GM19468 (cell line): ENCODE data around the gene SGPP2.
"Not testable (repeated sequence)": the region's sequence is repeated elsewhere in the genome, so short reads cannot be mapped to it uniquely, and the experiment has no call there.

Experiments
- ATAC-seq: cut with Tn5 transposase; IDR thresholded peaks from one replicate; pipeline ENCODE4 v1.9.1; 2021; ENCODE audit warnings: mild to moderate bottlenecking, moderate library complexity, moderate number of reproducible peaks; ENCODE audit not compliant: unreplicated experiment; ENCODE audit errors: extremely low read depth

The SGPP2 gene

DNA sequence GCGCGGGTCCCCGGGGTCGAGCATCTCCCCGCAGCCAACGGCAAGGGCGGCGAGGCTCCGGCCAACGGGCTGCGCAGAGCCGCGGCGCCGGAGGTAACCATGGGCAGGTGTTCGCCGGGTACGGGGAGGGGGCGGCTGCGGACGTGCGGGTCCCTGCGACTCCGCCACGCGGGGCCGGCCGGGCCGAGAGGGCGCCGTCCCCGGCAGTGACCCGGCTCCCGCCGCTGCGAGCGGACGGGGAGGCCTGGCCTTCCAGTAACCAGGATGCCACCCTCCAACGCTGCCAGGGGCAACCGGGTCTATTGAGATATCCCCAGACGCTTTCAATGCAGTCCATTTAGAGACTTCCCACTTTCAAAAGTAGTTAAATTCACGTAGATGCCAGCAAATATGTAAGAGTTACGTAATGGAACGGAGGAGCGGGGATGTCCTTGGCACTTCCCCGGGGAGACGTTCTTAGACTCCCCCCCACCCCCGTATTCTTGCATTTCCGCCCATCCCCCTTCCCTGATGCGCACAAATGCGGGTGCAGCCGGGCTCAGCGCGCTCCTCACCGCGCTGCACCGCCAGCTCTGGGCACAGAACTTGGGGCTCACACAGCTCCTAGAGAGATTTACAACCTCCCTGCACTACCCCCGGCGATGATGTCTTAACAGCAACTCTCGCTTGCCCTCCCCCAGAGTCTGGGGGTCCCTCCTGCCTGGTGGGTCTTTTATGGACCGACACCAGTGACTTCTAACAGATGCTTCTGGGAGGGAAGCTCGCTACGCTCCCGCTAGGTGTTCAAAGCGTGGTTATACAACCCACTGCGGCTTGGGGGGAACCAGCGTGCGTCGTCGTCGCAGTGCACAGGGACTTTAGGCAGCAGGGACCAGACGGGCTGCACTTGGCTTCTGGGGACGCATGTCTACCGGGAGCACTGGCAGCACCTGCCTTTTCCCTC lies 657 bp downstream of the SGPP2 start:
- no peak for ATAC-seq

DNA sequence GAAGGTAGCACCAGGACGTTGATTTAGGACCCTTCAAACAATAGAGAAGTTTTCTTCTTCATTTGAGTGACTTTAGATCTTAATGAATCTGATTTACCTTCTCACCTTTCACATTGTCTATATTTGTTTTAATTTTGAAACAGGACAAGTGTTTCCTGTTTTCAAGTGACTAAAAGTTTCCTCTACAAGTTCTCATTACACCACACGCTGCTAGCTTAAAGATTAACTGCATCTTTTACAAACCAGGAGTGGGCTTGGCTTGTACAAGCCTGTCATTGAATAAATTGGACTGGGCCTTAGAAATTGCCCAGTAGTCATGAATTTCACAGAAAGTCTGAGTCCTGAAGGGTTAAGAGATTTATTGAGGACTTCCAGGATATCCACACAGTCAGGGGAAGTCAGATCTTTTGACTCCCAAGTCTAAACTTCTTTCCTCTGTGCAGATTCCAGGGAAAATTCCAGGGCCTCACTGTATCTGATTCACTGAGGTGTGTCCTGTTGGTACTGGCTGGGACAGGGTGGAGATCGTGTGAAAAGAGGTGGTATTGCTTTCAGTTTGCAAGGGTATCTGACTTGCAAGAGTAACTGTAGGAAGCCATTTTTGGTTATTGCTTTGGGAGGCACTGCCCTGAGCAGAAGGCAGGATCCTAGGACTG lies 3.4 kb downstream of the SGPP2 start:
- peak; percentile 26 for ATAC-seq

DNA sequence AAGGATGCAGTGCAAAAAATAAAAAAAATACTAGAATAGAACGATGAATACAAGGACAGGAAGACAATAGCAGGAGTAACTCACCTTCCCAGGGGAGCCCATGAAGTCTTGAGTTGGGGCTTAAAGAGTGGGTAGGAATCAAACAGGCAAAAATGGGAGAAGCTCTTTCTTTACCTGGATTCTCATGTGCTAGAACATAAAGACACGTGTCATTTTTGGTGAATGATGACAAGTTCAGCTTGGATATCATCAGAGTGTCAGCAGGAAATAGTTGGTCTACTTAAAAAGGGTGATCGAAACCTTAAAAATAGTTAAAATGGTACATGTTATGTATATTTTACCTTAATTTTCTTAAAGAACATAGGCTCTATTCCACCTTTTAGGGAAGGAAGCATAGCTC lies 5.7 kb downstream of the SGPP2 start:
- ATAC-seq = no peak

DNA sequence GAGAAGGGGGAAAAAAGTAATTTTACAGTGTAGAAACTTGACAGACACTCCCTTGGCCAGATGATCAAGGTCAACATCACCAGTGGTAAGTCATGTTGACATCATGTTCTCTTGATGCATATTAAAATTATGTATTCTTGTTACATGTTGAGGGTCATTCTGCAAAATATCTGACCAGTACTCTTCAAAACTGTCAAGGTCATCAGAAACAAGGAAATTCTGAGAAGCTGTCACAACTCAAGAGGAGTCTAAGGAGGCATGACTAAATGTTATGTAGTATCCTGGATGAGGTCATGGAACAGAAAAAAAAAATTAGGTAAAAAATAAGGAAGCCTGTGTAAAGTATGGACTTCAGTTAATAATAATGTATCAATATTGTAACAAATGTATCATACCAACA lies 6.3 kb downstream of the SGPP2 start:
- ATAC-seq = no peak

DNA sequence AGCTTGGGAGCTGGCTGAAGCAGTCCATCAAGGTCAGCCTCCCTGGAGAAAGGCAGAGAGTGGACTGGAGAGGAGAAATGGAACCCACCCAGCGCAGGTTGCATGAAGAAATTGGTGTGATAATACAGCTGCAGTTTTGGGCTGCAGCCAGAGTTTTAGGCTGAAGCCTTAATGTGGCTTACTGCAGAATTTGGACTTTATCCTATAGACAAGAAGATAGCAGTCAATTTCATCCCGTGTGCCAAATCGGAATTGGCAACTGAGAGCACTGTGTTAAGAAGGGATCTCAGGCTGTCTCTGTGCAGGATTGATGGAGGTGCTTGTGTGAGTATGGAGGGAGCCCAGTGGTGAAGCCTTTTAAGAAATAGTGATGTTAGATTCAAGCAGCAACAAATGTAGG lies 7.5 kb downstream of the SGPP2 start:
- ATAC-seq = no peak

DNA sequence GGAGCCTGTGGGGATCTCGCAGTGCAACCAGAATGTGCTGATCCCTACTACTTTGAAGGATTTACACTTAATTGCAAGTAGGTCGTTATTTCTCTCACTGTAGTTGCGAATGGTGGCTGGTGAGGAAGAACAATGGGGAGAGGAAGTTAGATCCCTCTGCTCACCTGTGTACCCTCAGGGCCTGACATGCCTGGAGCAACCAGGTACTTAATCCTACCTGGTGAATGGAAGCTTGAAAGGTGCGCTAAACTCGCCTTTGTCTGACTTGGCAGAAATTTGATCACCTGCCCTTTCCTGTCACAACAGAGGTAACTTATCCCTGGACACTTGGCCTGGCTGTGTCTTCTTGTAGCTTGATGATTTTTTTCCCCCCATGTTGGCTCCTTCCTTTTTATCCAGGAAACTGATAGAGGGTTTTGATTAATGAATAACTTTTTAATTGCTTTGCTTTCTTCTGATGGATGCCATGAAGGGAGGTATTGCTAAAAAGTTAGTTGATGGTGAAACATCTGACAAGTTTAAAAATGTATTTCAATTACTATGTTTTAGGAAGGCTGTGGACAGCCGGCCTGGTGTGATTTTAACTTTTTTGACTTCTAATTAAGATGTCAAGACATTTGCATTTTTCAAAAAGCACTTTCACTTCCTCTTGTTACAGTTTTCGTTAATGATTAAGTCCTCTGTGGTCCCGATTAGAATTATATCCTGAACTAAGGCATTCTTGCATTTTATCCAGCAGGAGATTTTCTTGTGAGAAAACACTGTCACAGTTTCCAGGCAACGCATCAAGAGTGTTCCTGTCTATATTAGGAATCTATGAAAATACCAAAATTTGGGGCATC lies 9.2 kb downstream of the SGPP2 start:
- ATAC-seq = peak; percentile 63

DNA sequence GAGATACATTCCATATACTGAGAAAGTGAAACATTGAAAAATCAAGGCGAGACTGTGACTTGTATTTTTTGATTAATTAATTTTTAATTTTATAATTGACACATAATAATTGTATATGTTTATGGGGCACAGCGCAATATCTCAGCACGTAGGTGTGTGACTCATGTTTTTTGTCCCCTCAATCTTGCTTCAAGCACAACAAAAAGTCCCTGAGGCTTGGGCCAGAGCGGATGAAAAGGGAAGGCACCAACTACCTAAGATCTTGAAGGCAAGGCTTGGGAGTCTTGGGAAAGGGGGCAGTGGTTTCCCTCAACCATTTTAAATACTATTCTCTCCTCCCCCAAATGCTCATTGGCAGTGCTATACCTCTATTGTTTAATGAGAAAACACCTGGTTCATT lies 9.9 kb downstream of the SGPP2 start:
- ATAC-seq = peak; percentile 8

DNA sequence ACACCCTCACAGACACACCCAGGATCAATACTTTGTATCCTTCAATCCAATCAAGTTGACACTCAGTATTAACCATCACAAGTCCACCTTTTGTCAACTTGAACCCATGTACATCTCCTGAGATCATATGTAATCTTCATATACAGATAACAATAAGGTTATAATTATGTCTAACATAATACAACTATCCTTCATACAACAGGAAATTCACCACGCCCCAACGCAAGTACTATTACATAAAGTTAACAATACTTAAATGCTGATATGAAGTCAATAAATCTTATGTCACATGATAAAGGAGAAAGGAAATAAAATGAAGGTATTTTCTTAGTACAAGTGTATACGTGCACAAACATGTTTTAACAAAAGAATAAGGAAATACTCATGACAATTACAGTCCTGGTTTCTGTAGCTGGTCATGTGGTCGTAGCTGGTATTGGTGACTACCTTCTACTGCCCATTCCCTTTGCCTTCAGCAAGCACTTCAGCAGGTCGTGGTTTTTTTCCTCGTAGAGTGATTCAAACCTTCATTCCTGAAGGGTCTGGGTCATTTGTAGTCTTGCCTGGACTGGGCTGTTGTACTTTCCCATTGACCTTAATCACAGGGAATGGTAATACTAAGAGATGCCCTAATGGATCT lies 11.2 kb downstream of the SGPP2 start:
- not testable (repeated sequence) for ATAC-seq

DNA sequence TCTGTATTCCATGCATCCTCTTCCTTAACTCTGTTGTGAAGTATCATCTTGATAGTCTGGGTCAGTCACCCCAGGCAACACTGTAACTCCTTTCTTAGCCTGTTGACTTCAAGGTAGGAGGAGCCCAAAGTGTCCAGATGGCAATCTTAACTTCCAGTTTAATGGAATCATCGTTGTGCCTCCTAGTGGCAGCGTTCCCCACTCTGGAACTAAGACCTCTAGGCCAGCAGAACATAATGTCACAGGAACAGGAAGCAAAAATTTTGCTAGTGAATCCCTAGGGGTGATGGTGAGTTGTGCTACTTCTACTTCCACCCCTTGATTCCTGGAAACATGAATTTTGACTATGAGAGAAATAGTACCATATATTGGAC lies 11.7 kb downstream of the SGPP2 start:
- no peak for ATAC-seq

DNA sequence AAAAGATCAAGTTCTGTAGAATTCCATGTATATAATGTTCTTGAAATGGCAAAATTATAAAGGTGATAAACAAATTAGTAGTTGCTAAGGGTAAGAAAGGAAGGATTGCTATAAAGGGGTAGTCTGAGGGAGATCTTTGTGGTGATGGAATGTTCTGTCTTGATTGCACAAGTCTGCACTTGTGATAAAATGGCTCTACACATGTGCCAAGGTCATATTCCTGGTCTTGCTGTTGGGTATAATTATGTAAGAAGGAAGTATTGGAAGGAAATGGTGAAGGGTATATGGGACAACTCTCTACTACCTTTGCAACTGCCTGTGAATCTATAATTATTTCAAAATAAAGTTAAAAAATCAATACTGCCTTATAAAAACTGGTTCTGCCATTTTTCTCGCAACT lies 15.3 kb downstream of the SGPP2 start:
- no peak for ATAC-seq

DNA sequence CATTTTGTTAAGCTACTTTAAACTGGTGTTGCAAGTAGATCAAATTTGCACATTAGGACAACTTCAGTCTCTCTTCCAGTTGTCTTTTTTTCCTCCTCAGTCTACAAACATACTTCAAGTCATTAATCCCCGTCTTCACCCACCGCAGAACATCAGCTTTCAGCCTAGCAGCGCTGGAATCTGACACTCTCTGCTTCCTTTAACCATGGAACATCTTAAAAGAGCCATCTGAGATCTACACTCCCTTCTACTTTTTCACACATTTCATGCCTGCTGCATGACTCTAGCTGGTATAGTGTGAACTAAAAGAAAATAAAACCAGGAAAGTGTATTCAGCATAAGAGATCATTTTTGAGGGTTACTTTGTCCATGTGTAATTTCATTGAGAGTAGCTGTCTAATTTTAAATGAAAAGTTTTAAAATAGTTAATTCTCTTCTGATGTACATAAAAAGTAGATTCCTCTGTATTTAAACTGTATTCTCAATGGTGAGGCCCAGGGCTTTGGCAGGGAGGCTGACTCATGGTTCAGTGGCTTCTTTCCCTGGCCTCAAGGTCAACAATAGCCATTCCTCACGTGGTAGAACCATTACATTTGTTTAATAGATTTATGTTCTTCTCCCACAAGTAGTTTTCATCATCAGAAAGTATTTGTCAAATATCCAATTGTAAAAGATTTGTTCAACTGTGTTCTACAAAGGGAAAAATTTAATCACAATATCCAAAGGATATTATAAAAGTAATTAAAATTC lies 16.5 kb downstream of the SGPP2 start:
- no peak for ATAC-seq

DNA sequence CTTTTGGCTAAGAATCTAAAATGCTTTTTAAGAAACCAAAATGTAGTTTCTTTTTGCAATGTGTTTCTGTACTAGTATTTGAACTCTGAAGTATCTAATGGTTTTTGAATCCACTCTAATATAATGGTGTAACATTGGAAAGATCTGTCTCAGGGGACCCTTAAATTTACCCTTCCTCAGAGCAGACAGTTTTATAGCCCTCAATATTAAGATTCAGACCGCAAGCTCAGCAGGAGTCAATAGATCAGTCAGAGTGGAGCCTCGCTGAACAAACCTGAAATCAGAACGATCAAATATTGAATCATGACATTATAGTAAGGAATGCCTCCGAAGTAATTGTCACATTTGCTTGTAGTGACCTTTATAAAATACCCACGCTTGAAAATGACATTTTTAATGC lies 18.3 kb downstream of the SGPP2 start:
- ATAC-seq = no peak

DNA sequence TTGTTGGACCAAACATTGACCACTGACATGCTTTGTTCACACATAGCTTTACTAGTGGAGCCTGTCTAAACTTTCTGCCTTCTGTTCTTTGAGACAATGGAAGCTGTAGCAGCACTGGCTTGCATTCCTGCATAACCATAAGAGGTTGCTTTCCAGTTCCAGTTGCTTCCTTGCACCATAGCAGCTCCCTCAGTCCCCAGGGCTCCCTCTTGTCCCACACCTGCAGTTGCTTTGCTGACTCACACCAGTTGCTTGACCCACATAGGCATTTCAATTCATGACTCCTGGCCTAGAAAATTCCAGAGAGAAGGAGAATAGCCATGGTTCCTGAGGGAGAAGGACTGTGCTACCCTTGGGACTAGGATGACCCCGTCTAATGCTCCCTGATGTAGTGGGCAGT lies 20.9 kb downstream of the SGPP2 start:
- no peak for ATAC-seq

DNA sequence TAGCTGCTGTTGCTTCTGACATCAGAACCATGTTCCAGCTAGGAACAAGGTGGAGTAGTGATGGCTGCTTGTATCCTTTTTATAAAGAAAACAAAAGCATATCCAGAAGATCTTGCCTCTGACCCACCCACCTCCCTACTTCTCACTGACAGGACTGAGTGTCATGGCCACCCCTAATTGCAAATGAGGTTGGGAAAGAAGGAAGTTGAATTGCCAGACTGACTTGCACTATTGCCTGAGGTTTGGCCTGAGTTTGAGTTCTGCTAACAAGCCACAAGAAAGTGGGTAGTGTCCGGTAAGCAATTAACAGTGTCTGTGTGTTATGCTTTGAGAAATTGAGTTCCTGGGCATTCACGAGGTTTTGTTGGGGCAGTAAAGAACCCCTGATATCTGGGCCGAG lies 22.8 kb downstream of the SGPP2 start:
- no peak for ATAC-seq

DNA sequence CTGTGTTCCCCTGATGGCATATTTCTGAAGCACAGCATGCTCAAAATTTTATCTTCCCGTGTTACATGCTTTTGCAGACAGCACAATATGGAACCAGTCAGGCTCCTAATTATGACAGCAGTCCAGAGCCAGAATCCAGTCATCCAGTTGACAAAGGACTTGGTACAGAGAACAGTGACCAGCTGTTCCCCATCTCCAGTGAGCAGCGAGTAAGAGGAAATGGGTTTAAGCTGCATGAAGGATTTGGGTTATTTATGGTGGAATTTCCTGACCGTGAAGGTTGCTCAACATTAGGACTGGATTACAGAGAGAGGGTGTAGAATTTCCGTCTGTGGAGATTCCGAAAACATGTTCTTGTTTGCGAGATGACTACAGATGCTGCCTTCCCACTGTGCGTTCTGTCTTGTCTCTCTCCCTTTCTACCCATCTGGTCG lies 24.4 kb downstream of the SGPP2 start:
- no peak for ATAC-seq

DNA sequence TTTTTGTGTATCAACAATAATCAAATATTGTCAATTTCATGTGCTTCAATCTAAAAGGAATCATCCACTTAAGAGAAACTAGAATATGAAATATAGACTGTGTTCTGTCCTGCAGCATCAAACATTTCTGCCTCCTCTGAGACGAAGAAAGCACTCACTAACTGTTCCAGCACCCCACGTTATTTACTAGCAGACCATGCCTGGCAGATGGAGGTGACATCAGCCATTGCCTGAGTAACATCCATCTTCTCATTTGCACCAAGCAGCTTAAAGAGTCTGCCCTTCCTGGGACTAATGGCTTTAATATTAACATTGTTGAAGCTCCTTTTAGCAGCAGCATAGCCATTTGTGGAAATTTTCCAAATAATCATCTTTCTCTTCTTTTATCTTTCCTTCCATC lies 25.7 kb downstream of the SGPP2 start:
- no peak for ATAC-seq

DNA sequence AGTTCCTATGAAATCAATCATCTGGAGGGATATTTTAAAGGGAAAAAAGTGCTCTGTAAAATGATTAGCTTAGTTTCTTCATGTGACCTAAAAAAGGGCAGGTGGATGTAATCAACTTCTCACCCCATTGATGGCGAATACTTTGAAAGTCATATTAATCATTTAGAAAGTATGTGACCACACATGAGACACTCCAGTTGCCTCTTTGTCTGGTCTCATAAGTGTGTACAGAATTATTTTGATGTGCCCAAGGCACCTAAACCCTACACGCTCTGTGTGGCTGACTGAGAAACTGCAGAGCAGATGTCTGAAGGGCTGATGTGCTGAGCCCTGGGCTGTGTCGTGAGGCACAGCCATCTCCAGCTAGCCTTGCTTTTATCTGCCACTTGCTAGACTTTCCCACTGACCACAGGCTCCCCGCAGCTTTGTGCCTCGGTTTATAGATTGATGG lies 26.9 kb downstream of the SGPP2 start:
- ATAC-seq = peak; percentile 100

DNA sequence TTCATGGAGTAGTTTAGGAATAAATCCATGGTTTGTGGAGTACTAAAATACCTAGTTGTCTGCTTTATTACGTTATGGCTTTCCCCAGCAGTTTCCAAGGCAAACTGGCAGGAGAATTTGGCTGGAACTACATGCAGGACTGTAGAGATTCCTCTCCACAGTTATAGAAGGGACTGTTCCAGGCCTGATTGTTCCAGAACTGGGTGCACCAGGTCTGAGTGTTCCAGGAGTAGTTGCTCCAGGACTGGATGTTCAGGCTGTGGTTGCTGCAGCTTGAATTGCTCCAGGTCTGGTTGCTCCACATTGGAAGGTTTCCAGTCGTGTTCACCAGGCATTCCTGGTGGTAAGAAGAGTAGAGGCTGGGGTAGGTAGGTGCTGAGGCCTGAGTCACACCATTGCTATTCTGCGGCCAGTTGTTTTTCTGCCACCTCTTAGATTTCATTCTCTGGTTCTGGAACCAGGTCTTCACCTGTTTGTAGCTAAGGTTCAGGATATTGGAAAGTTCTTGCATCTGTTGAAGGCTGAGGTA lies 28.1 kb downstream of the SGPP2 start:
- ATAC-seq = no peak

DNA sequence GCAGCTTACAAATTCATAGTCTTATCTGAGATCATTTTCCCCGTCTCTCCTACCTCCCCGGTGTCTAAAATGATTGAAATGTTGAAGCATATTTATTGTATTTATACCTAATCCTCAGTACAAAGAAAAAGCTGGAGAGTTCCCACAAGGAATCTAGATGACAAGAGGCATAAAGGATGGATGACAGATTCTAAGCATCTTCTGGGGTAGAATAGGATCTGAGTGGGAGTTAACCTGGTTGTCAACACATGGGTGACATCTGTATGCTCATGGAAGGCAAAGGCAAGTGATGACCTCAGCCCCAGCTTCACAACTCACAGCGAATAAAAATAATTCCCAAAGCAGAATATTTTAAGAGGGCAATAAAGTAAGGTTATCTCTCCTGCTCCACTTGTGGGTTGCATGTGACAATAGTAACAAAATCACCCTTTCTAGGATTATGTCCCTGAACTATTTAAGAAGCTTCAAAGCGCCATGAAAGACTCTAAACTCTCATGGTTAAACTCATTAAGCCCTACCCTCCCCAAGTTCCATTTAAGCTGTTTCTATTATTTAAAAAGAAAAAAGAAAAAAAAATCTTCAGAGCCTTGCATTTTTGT lies 32.2 kb downstream of the SGPP2 start:
- ATAC-seq = no peak
